ENCODE results near the gene XCR1.
"Not testable (repeated sequence)": the region's sequence is repeated elsewhere in the genome, so short reads cannot be mapped to it uniquely, and the experiment has no call there.

The XCR1 gene

DNA sequence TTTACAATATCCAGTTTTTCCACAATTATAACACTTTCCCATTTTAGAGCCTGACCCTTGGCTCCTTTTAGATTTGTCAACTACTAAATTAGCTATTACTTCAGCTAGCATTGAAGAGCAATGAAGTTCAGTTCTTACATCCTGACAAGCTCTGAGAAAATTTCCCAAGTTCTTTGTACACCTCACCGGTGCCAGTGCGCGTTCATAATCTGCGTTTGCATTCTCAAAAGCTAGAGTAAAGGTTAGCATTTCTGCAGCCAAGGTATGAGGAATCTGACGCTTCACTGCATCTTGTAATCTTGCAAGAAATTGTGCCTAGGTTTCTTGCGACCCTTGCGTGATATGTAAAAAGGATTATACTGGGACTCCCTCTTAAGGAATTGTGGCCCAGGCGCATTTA, 25.2 kb upstream of the XCR1 start:
- no peak for DNase-seq (ENCODE audit: low read depth, low spot score)
- H3K4me3 ChIP-seq (ENCODE audit: low read length) = no peak overlapping the region

DNA sequence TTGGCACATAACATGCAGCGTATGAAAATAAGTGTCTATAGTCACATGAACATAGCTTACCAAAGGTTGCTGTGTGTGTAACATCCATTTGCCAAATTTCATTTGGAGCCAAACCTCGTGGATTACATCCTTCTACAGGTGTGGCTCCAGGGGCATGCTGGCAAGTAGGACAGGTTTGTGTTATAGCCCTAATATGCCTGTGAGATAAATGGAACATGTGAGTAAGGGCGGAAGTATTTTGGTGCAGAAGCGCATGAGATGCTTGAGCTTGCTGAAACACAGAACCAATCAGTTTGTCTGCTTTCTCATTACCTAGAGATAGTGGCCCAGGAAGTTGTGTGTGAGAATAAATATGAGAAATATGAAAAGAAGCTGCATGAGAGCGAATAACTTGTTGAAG, 21.8 kb upstream of the XCR1 start:
- DNase-seq (ENCODE audit: low read depth, low spot score) = no peak
- H3K4me3 ChIP-seq (ENCODE audit: low read length) = no peak overlapping the region

DNA sequence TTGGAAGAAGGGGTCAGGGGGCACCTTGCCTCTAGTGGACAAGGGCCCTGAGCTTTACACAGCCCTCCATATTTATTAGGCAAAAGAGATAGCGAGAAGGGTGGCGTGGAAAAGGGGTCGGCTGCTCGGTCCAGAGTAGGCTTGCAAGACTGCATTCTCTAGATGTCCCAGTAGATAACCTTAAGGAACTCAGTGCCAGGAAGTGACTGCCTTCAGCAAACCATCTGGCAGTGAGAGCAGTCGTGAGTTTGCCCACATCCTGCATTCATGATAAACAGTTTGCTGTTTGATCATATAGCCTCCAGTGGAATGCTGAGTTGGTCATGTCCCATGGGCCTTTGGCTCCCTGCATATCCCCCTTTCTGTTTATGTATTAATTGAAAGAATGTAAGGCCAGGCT, 18.9 kb upstream of the XCR1 start:
- H3K4me3 ChIP-seq (ENCODE audit: low read length) = peak overlapping the region; percentile 9
- DNase-seq (ENCODE audit: low read depth, low spot score) = peak; percentile 92

DNA sequence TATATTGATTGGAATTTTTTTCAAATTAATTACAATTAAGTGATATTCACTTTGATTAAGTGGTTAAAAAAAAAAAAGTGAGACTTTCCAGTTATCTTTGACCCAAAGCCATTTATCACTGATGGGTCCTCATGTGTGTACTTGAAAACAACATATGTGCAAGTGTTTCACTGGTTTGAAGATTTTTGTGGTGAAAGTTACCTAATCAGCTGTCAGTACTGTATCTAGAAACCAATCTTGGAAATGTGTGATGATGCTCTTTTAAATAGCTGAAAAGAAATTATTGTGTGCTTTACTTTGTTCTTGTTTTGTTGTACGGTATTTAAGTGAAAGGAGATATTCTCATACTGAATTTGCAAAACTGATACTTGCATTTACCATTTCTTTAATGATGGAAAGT, 11.6 kb upstream of the XCR1 start:
- no peak overlapping the region for H3K4me3 ChIP-seq (ENCODE audit: low read length)
- no peak for DNase-seq (ENCODE audit: low read depth, low spot score)

GRCh38 chr3:46038071-46038470, 10.8 kb upstream of the XCR1 start:
- not testable (repeated sequence) for H3K4me3 ChIP-seq (ENCODE audit: low read length); DNase-seq (ENCODE audit: low read depth, low spot score)

DNA sequence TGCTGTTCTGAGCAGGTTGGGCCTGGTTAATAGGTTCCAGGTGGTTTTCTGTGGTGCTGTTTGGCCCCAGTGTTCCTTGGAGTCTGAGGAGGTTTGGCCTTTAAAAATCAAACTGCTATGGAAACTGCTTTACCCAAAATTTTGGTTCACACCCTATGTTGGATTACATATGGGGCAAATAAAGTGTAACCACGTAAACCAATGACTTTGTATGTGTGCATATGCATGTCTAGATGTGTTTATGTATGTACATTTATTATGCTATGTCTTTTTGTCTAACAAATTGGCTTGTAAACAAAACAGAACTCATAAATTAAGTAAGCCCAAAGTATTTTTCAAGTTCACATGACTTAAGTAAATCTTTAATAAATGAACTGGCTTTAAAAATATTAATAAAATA, 8.9 kb upstream of the XCR1 start:
- no peak overlapping the region for H3K4me3 ChIP-seq (ENCODE audit: low read length)

GRCh38 chr3:46031747-46032146, 4.5 kb upstream of the XCR1 start:
- H3K4me3 ChIP-seq (ENCODE audit: low read length) = no peak overlapping the region
- DNase-seq (ENCODE audit: low read depth, low spot score) = no peak

More for the DNA sequence above, 8.9 kb upstream of the XCR1 start:
- DNase-seq (ENCODE audit: low read depth, low spot score) = no peak

DNA sequence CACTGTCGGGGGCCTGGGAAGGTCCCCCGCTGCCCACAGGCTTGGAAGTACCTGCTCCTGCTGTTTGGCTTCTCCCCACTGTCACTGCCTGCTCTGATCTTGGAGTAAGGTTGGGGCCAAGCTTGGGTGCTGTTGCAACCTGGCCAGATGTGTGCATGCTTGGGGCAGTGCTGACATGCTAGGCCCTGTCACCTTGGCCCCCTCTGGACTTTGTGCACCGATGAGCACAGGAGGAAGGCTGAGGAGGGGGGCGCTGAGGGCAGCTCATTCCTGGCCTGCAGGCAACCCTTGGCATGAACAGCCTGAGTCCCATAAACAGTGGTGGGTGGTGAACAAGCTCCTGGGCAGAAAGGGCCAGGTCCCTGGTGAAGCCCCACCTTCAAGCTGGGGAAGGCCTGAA, 4.0 kb upstream of the XCR1 start:
- no peak for DNase-seq (ENCODE audit: low read depth, low spot score)
- no peak overlapping the region for H3K4me3 ChIP-seq (ENCODE audit: low read length)

DNA sequence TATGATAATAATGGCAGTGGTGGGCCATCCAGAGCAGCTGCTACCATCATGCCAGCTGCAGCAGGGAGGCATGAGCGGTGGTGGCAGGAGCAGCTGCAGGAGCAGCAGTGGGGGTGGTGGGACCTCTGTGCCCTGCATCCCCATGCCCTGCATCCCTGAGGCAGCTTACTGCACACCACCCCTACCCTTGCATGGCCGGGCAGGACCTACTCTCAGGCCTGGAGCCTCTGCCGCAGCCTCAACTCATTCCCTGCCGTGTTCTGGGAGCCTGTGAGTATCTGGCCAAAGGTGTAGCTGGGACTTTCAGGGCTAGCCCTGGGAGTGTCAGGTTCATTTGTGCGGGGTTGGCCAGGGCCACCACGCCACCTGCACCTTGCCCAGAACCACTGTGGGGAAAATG, 3.3 kb upstream of the XCR1 start:
- no peak for DNase-seq (ENCODE audit: low read depth, low spot score)
- H3K4me3 ChIP-seq (ENCODE audit: low read length) = no peak overlapping the region

DNA sequence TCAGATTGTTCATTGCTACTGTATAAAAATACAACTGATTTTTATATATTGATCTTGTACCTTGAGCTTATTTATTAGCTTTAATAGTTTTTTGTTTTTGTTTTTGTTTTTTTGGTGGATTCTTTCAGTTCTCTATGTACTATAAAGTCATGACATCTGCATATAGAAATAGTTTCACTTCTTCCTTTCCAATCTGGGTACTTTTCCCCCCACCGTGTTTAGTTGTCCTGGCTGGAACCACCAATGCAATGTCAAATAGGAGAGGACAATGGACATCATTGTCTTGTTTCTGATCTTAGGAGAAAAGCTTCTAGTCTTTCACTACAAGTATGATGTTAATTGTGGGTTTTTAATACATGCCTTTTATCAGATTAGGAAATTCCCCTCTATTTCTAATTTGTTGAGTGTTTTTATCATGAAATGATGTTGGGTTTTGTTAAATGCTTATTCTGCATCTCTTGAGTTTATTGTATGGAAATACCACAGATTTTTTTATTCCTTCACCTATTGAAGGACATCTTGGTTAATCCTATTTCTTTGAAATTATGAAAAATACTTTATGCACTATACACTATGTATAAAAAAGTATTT, 2.8 kb upstream of the XCR1 start:
- DNase-seq (ENCODE audit: low read depth, low spot score) = no peak
- no peak overlapping the region for H3K4me3 ChIP-seq (ENCODE audit: low read length)

- no peak for DNase-seq (ENCODE audit: low read depth, low spot score)
- H3K4me3 ChIP-seq (ENCODE audit: low read length) = no peak overlapping the region
Measured at GRCh38 chr3:46027736-46028397, 584 bp upstream of the XCR1 start.

DNA sequence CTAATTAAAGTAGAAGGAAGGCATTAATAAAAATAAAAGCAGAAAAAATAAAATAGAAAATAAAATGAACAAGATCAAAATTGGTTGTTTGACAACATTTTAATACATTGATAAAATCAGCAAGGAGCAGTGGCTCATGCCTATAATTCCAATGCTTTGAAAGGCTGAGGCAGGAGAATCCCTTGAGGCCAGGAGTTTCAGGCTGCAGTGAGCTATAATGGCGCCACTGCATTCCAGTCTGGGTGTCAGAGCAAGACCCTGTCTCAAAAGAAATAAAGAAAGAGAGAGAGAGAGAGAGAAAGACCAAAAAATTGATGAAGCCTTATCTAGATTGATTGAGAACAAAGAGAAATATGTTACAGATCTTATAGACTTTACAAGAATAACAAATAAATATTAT, 2.1 kb downstream of the XCR1 start:
- no peak for DNase-seq (ENCODE audit: low read depth, low spot score)
- H3K4me3 ChIP-seq (ENCODE audit: low read length) = no peak overlapping the region

- no peak for DNase-seq (ENCODE audit: low read depth, low spot score)
- no peak overlapping the region for H3K4me3 ChIP-seq (ENCODE audit: low read length)
Measured at GRCh38 chr3:46024131-46024530, 3.2 kb downstream of the XCR1 start.

DNA sequence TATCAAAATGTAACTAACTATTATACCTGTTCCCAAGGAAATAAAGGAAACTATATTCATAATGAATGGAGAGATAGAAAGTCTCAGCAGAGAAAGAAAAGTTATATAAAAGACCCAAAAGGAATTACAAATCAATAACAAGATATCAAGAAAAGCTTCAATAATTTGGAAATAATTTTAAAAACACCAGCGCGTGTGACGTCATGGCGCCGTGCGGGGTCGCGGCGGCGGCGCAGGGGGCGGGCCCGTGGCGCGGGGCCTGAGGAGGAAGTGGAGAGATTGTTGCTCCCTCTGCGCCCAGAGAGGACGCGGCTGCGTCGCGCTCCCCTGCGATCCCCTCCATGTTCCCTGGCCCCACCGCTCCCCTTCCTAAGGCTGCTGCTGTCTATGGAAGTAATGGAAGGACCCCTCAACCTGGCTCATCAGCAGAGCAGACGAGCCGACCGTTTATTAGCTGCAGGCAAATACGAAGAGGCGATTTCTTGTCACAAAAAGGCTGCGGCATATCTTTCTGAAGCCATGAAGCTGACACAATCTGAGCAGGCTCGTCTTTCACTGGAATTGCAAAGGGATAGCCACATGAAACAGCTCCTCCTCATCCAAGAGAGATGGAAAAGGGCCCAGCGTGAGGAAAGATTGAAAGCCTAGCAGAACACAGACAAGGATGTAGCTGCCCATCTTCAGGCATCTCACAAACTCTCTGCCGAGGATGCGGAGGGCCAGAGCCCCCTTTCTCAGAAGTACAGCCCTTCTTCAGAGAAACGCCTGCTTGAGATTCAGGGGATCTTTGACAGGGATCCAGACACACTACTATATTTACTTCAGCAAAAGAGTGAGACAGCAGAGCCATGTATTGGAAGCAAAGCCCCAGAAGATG, 4.1 kb downstream of the XCR1 start:
- H3K4me3 ChIP-seq (ENCODE audit: low read length) = no peak overlapping the region

DNA sequence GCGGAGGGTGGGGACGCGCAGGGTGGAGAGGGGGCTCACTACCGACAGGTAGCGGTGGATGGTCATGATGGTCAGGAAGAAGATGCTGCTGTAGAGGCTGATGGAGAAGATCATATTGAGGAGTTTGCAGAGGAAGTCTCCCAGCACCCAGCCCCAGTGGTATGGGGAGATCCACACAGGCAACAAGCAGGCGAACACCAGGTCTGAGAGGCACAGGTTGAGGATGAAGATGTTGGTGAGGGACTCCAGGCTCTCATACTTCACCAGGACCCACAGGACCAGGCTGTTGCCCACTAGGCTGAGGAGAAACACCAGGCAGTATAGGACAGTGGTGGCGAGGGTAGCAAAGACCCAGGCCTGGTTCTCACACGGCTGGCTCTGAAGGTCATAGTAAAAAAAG, 5.8 kb downstream of the XCR1 start:
- no peak for DNase-seq (ENCODE audit: low read depth, low spot score)

More for the DNA sequence above, 4.1 kb downstream of the XCR1 start:
- no peak for DNase-seq (ENCODE audit: low read depth, low spot score)

DNA sequence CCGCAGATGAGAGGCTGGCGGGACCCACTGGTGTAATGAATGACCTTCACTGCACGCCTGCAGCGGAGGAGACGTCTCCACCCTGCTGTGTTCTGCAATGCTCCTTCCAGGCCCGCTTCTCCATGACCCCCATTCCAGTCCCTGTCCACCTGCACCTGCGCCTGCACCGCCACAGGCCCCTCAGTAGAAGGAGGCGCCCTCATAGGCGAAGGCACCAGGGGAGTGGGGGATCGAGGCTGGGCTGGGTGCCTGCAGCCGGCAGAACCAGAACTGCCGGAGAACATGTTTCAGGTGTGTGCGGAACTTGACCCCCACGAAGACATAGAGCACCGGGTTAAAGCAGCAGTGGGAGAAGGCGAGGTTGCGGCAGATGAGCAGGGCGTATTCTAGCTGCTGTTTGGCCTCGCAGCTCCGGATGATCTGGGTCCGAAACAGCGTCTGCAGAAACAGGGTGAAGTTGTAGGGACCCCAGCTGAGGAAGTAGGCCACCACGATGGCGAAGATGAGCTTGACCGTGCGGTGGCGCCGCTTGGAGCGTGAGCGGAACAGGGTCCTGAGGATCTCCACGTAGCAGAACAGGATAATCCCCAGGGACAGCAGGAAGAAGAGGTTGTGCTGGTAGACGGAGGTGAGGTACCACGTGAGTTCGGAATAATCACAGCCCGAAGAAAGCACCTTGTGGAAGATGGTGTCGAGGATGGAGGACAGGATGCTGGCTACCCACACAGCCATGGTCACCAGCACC, 6.3 kb downstream of the XCR1 start:
- no peak for DNase-seq (ENCODE audit: low read depth, low spot score)
- H3K4me3 ChIP-seq (ENCODE audit: low read length) = no peak overlapping the region

More for the DNA sequence above, 5.8 kb downstream of the XCR1 start:
- H3K4me3 ChIP-seq (ENCODE audit: low read length) = no peak overlapping the region

- DNase-seq (ENCODE audit: low read depth, low spot score) = no peak
- H3K4me3 ChIP-seq (ENCODE audit: low read length) = no peak overlapping the region
Measured at GRCh38 chr3:46019707-46020106, 7.6 kb downstream of the XCR1 start.

- no peak for DNase-seq (ENCODE audit: low read depth, low spot score)
- no peak overlapping the region for H3K4me3 ChIP-seq (ENCODE audit: low read length)
Measured at GRCh38 chr3:46017720-46018119, 9.6 kb downstream of the XCR1 start.

DNA sequence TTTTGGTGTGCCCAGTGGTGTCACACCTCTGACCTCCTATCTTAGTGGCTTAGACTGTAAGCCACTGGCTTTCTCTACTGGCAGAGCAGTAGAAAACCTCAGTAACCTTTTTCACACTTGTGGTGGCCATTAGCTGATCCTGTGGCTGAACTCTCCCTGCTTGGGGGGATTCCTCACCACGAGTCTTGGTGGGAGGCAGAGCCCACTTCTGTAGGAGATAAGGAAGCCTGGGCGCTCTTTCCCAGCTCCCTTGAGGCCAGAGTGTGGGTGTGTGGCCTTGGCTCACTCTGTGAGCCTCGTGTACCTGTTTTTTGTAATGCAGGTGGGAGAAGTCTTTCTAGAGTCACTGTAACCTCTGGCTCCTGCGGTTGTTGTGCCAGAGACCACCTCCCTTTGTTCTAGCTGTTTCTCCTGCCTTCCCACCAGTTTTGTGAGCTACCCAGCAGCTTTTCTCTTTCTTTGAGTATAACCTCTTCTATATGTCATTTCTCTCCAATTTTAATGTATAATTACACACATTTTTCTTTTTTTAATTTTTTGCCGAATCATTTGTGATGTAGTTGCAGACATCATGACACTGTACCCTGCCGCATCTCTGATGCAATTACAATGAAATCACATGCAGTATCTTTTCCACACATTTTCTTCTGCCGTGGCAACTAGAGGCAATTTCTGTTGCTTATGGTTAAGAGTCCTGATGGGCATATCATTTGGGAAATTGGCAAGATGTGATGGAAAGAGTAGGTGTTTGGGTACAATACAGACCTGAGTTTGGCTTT, 13.8 kb downstream of the XCR1 start:
- no peak for DNase-seq (ENCODE audit: low read depth, low spot score)
- H3K4me3 ChIP-seq (ENCODE audit: low read length) = no peak overlapping the region

Measured in Jurkat, Clone E6-1 (cell line).